ENCODE measurements around the gene PCNT.

The PCNT gene

GRCh38 chr21:46366091-46366490, 42.1 kb downstream of the PCNT start:
- Histone ChIP-seq H3K4me1 (ENCODE audit: control insufficient read depth, low read length) (no peaks in the 10 kb centered on the region), H3K27ac (ENCODE audit: low read depth, low read length) (no peak overlapping the region), H3K4me3 (ENCODE audit: low read length) (no peak overlapping the region), H3K79me2 (ENCODE audit: control insufficient read depth, low read length) (peaks cover 61% of the 10 kb centered on the region), H3K27me3 (ENCODE audit: control insufficient read depth, low read length) (no peaks in the 10 kb centered on the region), H3K9me2 (replicated peaks; ENCODE audit: control insufficient read depth, low read length) (no peaks in the 10 kb centered on the region), H4K20me1 (ENCODE audit: control insufficient read depth, insufficient read depth, low read depth, low read length) (peaks cover 5% of the 10 kb centered on the region; the same call in 1 of the 2 replicates), H3F3A (ENCODE audit: control insufficient read depth, insufficient read depth) (no peaks in the 10 kb centered on the region), H3K36me3 (ENCODE audit: control insufficient read depth, low read length) (peaks cover 80% of the 10 kb centered on the region), H3K4me2 (ENCODE audit: low read length) (no peak overlapping the region), H3K9me3 (ENCODE audit: control insufficient read depth, insufficient read depth, low read length) (no peaks in the 10 kb centered on the region)
- no peak for TF ChIP-seq CTCF (IDR thresholded peaks at IDR 0.05; ENCODE audit: low read depth, low read length, poor library complexity, severe bottlenecking)
- TF ChIP-seq EZH2phosphoT487 (IDR thresholded peaks at IDR 0.05; ENCODE audit: borderline replicate concordance, low read length): no peak

DNA sequence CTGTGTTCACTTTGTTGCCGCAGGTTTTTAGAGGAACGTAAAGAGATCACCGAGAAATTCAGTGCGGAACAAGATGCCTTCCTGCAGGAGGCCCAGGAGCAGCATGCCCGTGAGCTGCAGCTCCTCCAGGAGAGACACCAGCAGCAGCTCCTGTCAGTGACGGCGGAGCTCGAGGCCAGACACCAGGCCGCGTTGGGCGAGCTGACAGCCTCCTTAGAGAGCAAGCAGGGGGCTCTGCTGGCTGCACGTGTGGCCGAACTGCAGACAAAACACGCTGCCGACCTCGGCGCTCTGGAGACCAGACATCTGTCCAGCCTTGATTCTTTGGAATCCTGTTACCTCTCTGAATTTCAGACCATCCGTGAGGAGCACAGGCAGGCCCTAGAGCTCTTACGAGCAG, 42.6 kb downstream of the PCNT start:
- Histone ChIP-seq H3K4me3 (ENCODE audit: low read length) (no peak overlapping the region), H3K4me1 (ENCODE audit: control insufficient read depth, low read length) (no peaks in the 10 kb centered on the region), H3K9me3 (ENCODE audit: control insufficient read depth, insufficient read depth, low read length) (no peaks in the 10 kb centered on the region), H3K36me3 (ENCODE audit: control insufficient read depth, low read length) (peaks cover 80% of the 10 kb centered on the region), H3K4me2 (ENCODE audit: low read length) (no peak overlapping the region), H3K79me2 (ENCODE audit: control insufficient read depth, low read length) (peaks cover 62% of the 10 kb centered on the region), H3K27ac (ENCODE audit: low read depth, low read length) (no peak overlapping the region), H3K27me3 (ENCODE audit: control insufficient read depth, low read length) (no peaks in the 10 kb centered on the region), H3K9me2 (replicated peaks; ENCODE audit: control insufficient read depth, low read length) (no peaks in the 10 kb centered on the region), H4K20me1 (ENCODE audit: control insufficient read depth, insufficient read depth, low read depth, low read length) (peaks cover 5% of the 10 kb centered on the region; the same call in 1 of the 2 replicates), H3F3A (ENCODE audit: control insufficient read depth, insufficient read depth) (no peaks in the 10 kb centered on the region)
- no peak for TF ChIP-seq CTCF (IDR thresholded peaks at IDR 0.05; ENCODE audit: low read depth, low read length, poor library complexity, severe bottlenecking)
- TF ChIP-seq EZH2phosphoT487 (IDR thresholded peaks at IDR 0.05; ENCODE audit: borderline replicate concordance, low read length): no peak

DNA sequence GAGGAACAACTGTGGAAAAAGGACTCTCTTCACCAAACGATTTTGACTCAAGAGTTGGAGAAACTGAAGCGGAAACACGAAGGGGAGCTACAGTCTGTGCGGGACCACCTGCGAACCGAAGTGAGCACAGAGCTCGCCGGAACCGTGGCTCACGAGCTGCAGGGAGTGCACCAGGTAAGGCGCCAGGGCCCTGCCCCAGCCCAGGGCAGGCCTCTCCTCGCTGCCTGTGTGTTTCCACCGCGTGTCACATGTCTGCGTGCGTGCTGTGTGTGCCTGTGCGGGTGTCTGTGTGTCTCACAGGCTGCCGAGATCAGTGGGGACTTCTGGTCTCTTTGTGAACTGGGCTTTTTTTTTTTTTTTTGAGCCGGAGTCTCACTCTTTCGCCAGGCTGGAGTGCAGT, 43.0 kb downstream of the PCNT start:
- H3K27me3 ChIP-seq (ENCODE audit: control insufficient read depth, low read length): no peaks in the 10 kb centered on the region
- no peaks in the 10 kb centered on the region for H3K9me2 ChIP-seq (replicated peaks; ENCODE audit: control insufficient read depth, low read length)
- peaks cover 5% of the 10 kb centered on the region; the same call in 1 of the 2 replicates for H4K20me1 ChIP-seq (ENCODE audit: control insufficient read depth, insufficient read depth, low read depth, low read length)
- no peaks in the 10 kb centered on the region for H3K4me1 ChIP-seq (ENCODE audit: control insufficient read depth, low read length)
- no peak overlapping the region for H3K27ac ChIP-seq (ENCODE audit: low read depth, low read length)
- no peaks in the 10 kb centered on the region for H3F3A ChIP-seq (ENCODE audit: control insufficient read depth, insufficient read depth)
- peaks cover 80% of the 10 kb centered on the region for H3K36me3 ChIP-seq (ENCODE audit: control insufficient read depth, low read length)
- H3K4me3 ChIP-seq (ENCODE audit: low read length): no peak overlapping the region
- TF ChIP-seq EZH2phosphoT487 (IDR thresholded peaks at IDR 0.05; ENCODE audit: borderline replicate concordance, low read length) (no peak), CTCF (IDR thresholded peaks at IDR 0.05; ENCODE audit: low read depth, low read length, poor library complexity, severe bottlenecking) (no peak)
- no peak overlapping the region for H3K4me2 ChIP-seq (ENCODE audit: low read length)
- H3K79me2 ChIP-seq (ENCODE audit: control insufficient read depth, low read length): peaks cover 62% of the 10 kb centered on the region
- no peaks in the 10 kb centered on the region for H3K9me3 ChIP-seq (ENCODE audit: control insufficient read depth, insufficient read depth, low read length)

Measured in DOHH2 (cell line).